Stimulated activated CD8-positive, alpha-beta memory T cell treated with anti-CD3 and anti-CD28 coated beads, Interleukin-4, amount 100 ng/mL, for 1 hour (primary cell): ENCODE results near the gene MAD1L1.
"Not testable (repeated sequence)": the region's sequence is repeated elsewhere in the genome, so short reads cannot be mapped to it uniquely, and the experiment has no call there.

ENCODE experiments used
- DNase-seq, 2 donors: peaks; one replicate each; pipeline ENCODE4 v3.0.0-alpha.2; 2020; ENCODE audit warnings: low read depth in 2 of 2, low spot score in 1 of 2

The MAD1L1 gene

GRCh38 chr7:1888425-1888824, 344.3 kb downstream of the MAD1L1 start:
- DNase-seq = no peak

GRCh38 chr7:1887251-1887650, 345.5 kb downstream of the MAD1L1 start:
- no peak for DNase-seq

- DNase-seq = no peak
These were observed 346.2 kb downstream of the MAD1L1 start for GRCh38 chr7:1886361-1887064.

GRCh38 chr7:1885465-1886226, 347.1 kb downstream of the MAD1L1 start:
- no peak for DNase-seq

- DNase-seq = no peak
These were observed 348.0 kb downstream of the MAD1L1 start for GRCh38 chr7:1884583-1885350.

GRCh38 chr7:1883834-1884582, 348.7 kb downstream of the MAD1L1 start:
- DNase-seq = no peak

GRCh38 chr7:1883031-1883761, 349.5 kb downstream of the MAD1L1 start:
- DNase-seq = no peak

GRCh38 chr7:1882451-1882850, 350.3 kb downstream of the MAD1L1 start:
- DNase-seq = no peak

- no peak for DNase-seq
These were observed 350.8 kb downstream of the MAD1L1 start for GRCh38 chr7:1881946-1882345.

- DNase-seq = not testable (repeated sequence)
These were observed 356.1 kb downstream of the MAD1L1 start for GRCh38 chr7:1876641-1877040.

GRCh38 chr7:1875392-1876199, 357.1 kb downstream of the MAD1L1 start:
- DNase-seq = not testable (repeated sequence)

GRCh38 chr7:1874590-1875391, 358.0 kb downstream of the MAD1L1 start:
- DNase-seq = not testable (repeated sequence)

- no peak for DNase-seq
These were observed 358.7 kb downstream of the MAD1L1 start for GRCh38 chr7:1873857-1874589.

GRCh38 chr7:1873421-1873820, 359.3 kb downstream of the MAD1L1 start:
- no peak for DNase-seq

- DNase-seq = no peak
These were observed 359.7 kb downstream of the MAD1L1 start for GRCh38 chr7:1873070-1873405.

GRCh38 chr7:1872191-1873069, 360.3 kb downstream of the MAD1L1 start:
- DNase-seq = no peak

GRCh38 chr7:1869452-1870130, 363.2 kb downstream of the MAD1L1 start:
- DNase-seq = no peak
